HEK293T (cell line): ENCODE results near the gene TUBAL3.

Experiments used
- HDGF ChIP-seq: fragments of 450-650 bp; IDR thresholded peaks from 2 replicates; pipeline ENCODE4 v1.6.1; 2017; ENCODE audit warnings: antibody characterized with exemption, borderline replicate concordance
- SUZ12 ChIP-seq: fragments of 450-650 bp; IDR thresholded peaks from 2 replicates; pipeline ENCODE4 v1.6.1; 2016; ENCODE audit warnings: mild to moderate bottlenecking

GRCh38 chr10:5369362-5370158 lies 35.1 kb downstream of the TUBAL3 start:
- TF ChIP-seq HDGF (no peak), SUZ12 (no peak)
